LNCAP (cell line): ENCODE results near the gene ITGB1BP1.

Experiments
- CTCF ChIP-seq: fragments of 450-650 bp; IDR thresholded peaks from 2 replicates; pipeline ENCODE4 v1.5.1; 2017; ENCODE audit warnings: mild to moderate bottlenecking

The ITGB1BP1 gene

GRCh38 chr2:9405636-9406035 is 17.7 kb downstream of the ITGB1BP1 start:
- no peak for TF ChIP-seq CTCF

GRCh38 chr2:9404451-9404850 is 18.9 kb downstream of the ITGB1BP1 start:
- no peak for TF ChIP-seq CTCF

- TF ChIP-seq CTCF, result no peak
Measured at GRCh38 chr2:9403924-9404323, 19.4 kb downstream of the ITGB1BP1 start.

GRCh38 chr2:9401646-9402371 is 21.5 kb downstream of the ITGB1BP1 start:
- TF ChIP-seq CTCF, result no peak

GRCh38 chr2:9401059-9401547 is 22.2 kb downstream of the ITGB1BP1 start:
- TF ChIP-seq CTCF, result no peak

- TF ChIP-seq CTCF, result no peak
Measured at GRCh38 chr2:9400268-9401058, 22.9 kb downstream of the ITGB1BP1 start.

GRCh38 chr2:9398881-9399780 is 24.2 kb downstream of the ITGB1BP1 start:
- TF ChIP-seq CTCF, result no peak
